Endometrial microvascular endothelial cells (primary cell): ENCODE data around the gene MTR. TPM values are rescaled to one million over a fixed set of nuclear protein-coding genes. Genes with fewer than 3 reads are reported as not detected.

ENCODE experiments used
- in situ Hi-C: cut with HindIII; loops from 2 replicates; pipeline ENCODE4 v1.10.0; 2017; ENCODE audit warnings: low sequenced_read_pairs, low pct_unique_long_range_greater_than_20kb; ENCODE audit errors: inconsistent ontology term
- total RNA-seq: library from RNA; depleted of rRNA; stranded (reverse); fragments of >200 nt; gene quantifications from one replicate; pipeline ENCODE4 v1.2.3, GENCODE V29; 2015; ENCODE audit errors: inconsistent ontology term

MTR gene
- 22.4 TPM for total RNA-seq

GRCh38 chr1:236795035-236795756, at the start of gene MTR:
MTR (plus strand) TSS chr1:236795292; CDS start chr1:236795704, 412 bp downstream.
- in situ Hi-C loops = no loop called here

- in situ Hi-C loops = no loop called here
Observed at GRCh38 chr1:236746785-236747184, 48.3 kb upstream of the MTR start.

GRCh38 chr1:236747311-236747985, 47.6 kb upstream of the MTR start:
- in situ Hi-C loops = no loop called here

GRCh38 chr1:236748268-236748870, 46.7 kb upstream of the MTR start:
- in situ Hi-C loops = no loop called here

- in situ Hi-C loops = no loop called here
Observed at GRCh38 chr1:236750928-236751327, 44.2 kb upstream of the MTR start.

- in situ Hi-C loops = no loop called here
Observed at GRCh38 chr1:236751385-236751784, 43.7 kb upstream of the MTR start.

- in situ Hi-C loops = no loop called here
Observed at GRCh38 chr1:236751935-236752334, 43.2 kb upstream of the MTR start.

- in situ Hi-C loops = no loop called here
Observed at GRCh38 chr1:236753516-236753915, 41.6 kb upstream of the MTR start.

GRCh38 chr1:236753964-236754363, 41.1 kb upstream of the MTR start:
- in situ Hi-C loops = no loop called here

GRCh38 chr1:236754525-236755210, 40.4 kb upstream of the MTR start:
- in situ Hi-C loops = no loop called here

- in situ Hi-C loops = no loop called here
Observed at GRCh38 chr1:236757640-236758039, 37.5 kb upstream of the MTR start.

GRCh38 chr1:236759252-236759859, 35.7 kb upstream of the MTR start:
- in situ Hi-C loops = no loop called here

GRCh38 chr1:236760480-236760879, 34.6 kb upstream of the MTR start:
- in situ Hi-C loops = no loop called here

- in situ Hi-C loops = no loop called here
Observed at GRCh38 chr1:236760986-236761385, 34.1 kb upstream of the MTR start.

- in situ Hi-C loops = no loop called here
Observed at GRCh38 chr1:236761397-236762132, 33.5 kb upstream of the MTR start.

- in situ Hi-C loops = no loop called here
Observed at GRCh38 chr1:236762410-236762809, 32.7 kb upstream of the MTR start.

GRCh38 chr1:236765831-236766230, 29.3 kb upstream of the MTR start:
- in situ Hi-C loops = no loop called here

GRCh38 chr1:236766506-236766905, 28.6 kb upstream of the MTR start:
- in situ Hi-C loops = no loop called here

GRCh38 chr1:236767276-236767675, 27.8 kb upstream of the MTR start:
- in situ Hi-C loops = no loop called here
